22Rv1 (cell line): ENCODE results near the gene GRIN3B.

Source experiments
- H3K27ac ChIP-seq: fragments of 450-650 bp; 2 replicates; pipeline ENCODE4 v1.5.1; 2017
- ZFX ChIP-seq: fragments of 450-650 bp; IDR thresholded peaks from 2 replicates; pipeline ENCODE4 v1.6.1; 2017; ENCODE audit warnings: antibody characterized with exemption, borderline replicate concordance
- TF ChIP-seq, protein P1 (sequence below): fragments of 450-650 bp; IDR thresholded peaks from 2 replicates; pipeline ENCODE4 v1.5.1; 2017; ENCODE audit warnings: mild to moderate bottlenecking

The GRIN3B gene, protein sequence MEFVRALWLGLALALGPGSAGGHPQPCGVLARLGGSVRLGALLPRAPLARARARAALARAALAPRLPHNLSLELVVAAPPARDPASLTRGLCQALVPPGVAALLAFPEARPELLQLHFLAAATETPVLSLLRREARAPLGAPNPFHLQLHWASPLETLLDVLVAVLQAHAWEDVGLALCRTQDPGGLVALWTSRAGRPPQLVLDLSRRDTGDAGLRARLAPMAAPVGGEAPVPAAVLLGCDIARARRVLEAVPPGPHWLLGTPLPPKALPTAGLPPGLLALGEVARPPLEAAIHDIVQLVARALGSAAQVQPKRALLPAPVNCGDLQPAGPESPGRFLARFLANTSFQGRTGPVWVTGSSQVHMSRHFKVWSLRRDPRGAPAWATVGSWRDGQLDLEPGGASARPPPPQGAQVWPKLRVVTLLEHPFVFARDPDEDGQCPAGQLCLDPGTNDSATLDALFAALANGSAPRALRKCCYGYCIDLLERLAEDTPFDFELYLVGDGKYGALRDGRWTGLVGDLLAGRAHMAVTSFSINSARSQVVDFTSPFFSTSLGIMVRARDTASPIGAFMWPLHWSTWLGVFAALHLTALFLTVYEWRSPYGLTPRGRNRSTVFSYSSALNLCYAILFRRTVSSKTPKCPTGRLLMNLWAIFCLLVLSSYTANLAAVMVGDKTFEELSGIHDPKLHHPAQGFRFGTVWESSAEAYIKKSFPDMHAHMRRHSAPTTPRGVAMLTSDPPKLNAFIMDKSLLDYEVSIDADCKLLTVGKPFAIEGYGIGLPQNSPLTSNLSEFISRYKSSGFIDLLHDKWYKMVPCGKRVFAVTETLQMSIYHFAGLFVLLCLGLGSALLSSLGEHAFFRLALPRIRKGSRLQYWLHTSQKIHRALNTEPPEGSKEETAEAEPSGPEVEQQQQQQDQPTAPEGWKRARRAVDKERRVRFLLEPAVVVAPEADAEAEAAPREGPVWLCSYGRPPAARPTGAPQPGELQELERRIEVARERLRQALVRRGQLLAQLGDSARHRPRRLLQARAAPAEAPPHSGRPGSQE

GRCh38 chr19:1000095-1000494 lies at the start of gene GRIN3B:
TSS of gene GRIN3B (plus strand) at chr19:1000419. CDS start at chr19:1000438, 19 bp downstream.
- H3K27ac ChIP-seq: no peak within 1 kb of the TSS
- TF ChIP-seq, protein P1, sequence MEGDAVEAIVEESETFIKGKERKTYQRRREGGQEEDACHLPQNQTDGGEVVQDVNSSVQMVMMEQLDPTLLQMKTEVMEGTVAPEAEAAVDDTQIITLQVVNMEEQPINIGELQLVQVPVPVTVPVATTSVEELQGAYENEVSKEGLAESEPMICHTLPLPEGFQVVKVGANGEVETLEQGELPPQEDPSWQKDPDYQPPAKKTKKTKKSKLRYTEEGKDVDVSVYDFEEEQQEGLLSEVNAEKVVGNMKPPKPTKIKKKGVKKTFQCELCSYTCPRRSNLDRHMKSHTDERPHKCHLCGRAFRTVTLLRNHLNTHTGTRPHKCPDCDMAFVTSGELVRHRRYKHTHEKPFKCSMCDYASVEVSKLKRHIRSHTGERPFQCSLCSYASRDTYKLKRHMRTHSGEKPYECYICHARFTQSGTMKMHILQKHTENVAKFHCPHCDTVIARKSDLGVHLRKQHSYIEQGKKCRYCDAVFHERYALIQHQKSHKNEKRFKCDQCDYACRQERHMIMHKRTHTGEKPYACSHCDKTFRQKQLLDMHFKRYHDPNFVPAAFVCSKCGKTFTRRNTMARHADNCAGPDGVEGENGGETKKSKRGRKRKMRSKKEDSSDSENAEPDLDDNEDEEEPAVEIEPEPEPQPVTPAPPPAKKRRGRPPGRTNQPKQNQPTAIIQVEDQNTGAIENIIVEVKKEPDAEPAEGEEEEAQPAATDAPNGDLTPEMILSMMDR: peak; percentile 83
- no peak for TF ChIP-seq ZFX

GRCh38 chr19:952049-952679 lies 48.1 kb upstream of the GRIN3B start:
- TF ChIP-seq, protein P1: no peak
- no peak for TF ChIP-seq ZFX
- no peak overlapping the region for H3K27ac ChIP-seq

DNA sequence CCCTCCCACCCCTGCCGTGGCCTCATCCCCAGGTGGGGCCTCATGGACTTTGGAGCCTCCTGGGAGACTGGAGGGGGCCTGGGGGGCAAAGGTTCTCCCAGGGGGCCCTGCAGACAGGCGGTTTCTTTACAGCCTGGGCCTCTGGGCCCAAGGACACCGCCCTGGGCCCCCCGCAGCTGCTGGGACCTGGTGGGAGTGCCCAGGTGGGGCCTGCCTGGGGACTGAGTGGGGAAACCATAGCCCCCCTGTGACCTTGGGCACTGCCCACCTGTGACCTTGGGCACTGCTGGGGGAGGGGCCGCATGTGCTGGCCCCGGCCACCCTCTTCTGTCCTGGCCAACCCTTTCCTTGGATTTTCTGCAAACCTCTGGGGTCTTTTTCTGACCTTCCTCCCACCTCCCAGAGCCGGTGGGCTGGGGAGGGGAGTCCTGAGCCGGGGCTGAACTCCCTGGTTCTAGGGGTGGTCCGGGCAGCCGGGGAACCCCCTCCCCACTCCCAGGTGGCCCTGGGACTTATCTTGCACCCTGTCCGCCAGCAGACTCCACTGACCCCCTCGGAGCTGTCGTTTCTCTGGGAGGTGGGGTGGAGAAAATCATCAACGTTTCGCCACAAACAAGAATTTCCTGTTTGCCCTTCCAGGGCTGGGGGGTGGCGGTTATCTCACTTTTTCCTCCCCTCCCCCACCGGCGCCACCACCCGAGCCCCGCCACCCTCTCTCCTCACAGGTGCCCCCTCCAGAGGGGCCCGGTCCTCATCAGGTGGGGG lies 47.4 kb upstream of the GRIN3B start:
- TF ChIP-seq, protein P1: no peak
- TF ChIP-seq ZFX: no peak
- no peak overlapping the region for H3K27ac ChIP-seq

DNA sequence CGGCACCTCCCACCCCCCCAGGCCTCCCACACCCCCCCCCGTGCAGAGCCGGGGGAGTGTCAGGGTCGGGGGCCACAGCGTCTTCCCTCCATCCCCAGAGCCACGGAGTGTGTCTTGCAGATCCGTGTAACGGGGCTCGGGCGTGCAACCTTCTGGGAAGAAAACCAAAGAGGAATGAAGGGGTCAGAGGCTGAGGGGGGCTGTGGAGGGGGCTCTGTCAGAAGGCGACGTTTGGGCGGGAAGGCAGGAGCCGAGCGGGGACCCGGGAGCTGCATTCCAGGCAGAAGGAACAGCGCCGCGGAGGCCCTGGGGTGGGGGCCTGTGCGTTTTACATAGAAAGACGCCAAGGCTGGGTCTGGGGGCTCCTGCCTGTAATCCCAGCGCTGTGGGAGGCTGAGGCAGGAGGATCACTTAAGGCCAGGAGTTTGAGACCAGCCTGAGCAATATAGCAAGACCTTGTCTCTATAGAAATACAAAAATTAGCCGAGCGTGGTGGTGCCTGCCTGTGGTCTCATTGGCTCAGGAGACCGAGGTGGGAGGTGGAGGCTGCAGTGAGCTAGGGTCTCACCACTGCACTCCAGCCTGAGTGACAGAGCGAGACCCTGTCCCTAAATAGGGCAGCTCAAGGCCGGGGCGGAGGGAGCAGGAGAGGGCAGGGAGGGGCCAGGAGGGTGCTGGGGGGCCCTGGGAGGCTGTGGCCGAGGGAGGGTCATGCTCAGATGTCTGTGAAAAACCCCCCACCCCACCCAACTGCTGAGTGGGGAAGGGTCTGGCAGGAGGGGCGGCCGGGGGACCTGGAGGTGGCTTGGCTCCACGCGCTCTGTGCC lies 46.6 kb upstream of the GRIN3B start:
- H3K27ac ChIP-seq: no peak overlapping the region

GRCh38 chr19:954272-954671 lies 45.9 kb upstream of the GRIN3B start:
- no peak overlapping the region for H3K27ac ChIP-seq
- TF ChIP-seq, protein P1: no peak
- no peak for TF ChIP-seq ZFX

More for the DNA sequence above, 46.6 kb upstream of the GRIN3B start:
- TF ChIP-seq, protein P1: no peak
- TF ChIP-seq ZFX: no peak
